Measurements from ENCODE around the gene MRPL11. TPM values are rescaled to one million over a fixed set of nuclear protein-coding genes. Genes with fewer than 3 reads are reported as not detected.
A peak's percentile ranks its signal among the peaks of the same experiment; 100 is the strongest.

MRPL11 gene
- total RNA-seq, 1 donor: 33.3 TPM

DNA sequence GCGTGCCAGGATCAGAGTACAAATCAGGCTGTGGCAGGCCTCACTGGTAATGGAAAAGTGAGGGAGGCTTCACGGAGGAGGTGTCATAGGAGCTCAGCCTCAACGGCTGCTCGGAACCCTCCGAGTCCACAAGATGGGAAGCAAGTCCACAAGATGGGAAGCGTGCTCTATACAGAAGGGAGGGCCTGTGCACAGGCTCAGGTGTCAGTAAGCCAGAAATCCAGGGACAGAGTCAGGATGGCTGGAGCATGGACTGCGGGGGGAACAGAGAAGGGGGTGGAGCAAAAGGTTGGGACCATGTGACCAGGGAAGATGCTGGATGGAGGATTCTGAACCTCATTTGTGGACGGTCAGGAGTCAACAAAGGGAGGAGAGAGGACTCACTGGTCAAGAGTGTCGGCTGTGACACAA lies 38.2 kb upstream of the MRPL11 start:
- peak; percentile 72 for DNase-seq (ENCODE audit: insufficient read length, low spot score, missing footprints)
- H3K79me2 ChIP-seq (ENCODE audit: insufficient read depth, low read length): peaks cover 16% of the 10 kb centered on the region
- H3K27ac ChIP-seq (ENCODE audit: low read depth, low read length): no peak overlapping the region

DNA sequence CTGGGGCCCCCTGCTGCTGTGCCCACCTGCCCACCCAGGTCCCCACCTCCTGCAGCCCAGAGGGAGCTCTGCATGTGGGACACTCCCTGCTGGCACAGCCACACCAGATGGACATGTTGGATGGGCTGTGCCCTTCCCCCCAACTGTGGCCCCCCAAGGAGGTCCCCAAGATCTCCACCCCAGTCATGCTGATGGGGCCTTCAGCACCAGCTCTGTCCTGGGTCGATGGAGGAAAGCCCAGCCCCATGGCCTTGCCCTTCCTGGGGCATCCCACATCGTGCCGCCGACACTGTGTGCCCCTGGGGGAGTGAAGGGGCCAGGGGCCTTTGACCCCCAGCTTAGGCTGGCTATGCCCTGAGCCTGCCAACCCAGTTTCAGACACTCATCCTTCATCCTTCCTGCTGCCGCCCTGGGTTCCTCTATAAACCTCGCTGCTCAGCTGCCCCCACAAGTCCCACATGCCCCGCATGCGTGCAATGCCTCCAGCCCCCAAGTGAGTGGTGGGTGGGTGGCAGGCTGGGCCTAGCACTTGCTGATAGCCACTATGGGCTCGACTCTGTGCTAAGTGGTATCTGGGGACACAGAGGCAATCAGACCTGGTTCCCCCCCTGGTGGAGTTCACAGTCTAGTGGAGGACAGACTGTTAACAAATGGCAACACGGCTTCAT lies 37.7 kb upstream of the MRPL11 start:
- no peaks in the 10 kb centered on the region for H3K9me3 ChIP-seq (ENCODE audit: low read depth, low read length)
- H3K4me3 ChIP-seq (ENCODE audit: insufficient read depth, low read length): no peak overlapping the region
- peaks cover 17% of the 10 kb centered on the region for H3K36me3 ChIP-seq (ENCODE audit: insufficient read depth, low read length)
- no peak overlapping the region for H3K4me2 ChIP-seq (ENCODE audit: insufficient read depth, low read length)
- TF ChIP-seq, protein P1, sequence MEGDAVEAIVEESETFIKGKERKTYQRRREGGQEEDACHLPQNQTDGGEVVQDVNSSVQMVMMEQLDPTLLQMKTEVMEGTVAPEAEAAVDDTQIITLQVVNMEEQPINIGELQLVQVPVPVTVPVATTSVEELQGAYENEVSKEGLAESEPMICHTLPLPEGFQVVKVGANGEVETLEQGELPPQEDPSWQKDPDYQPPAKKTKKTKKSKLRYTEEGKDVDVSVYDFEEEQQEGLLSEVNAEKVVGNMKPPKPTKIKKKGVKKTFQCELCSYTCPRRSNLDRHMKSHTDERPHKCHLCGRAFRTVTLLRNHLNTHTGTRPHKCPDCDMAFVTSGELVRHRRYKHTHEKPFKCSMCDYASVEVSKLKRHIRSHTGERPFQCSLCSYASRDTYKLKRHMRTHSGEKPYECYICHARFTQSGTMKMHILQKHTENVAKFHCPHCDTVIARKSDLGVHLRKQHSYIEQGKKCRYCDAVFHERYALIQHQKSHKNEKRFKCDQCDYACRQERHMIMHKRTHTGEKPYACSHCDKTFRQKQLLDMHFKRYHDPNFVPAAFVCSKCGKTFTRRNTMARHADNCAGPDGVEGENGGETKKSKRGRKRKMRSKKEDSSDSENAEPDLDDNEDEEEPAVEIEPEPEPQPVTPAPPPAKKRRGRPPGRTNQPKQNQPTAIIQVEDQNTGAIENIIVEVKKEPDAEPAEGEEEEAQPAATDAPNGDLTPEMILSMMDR (IDR thresholded peaks at IDR 0.05; ENCODE audit: extremely low read depth, low read depth, low read length): no peak
- no peak overlapping the region for H3K27ac ChIP-seq (ENCODE audit: low read depth, low read length)
- DNase-seq (ENCODE audit: insufficient read length, low spot score, missing footprints): peak; percentile 56
- H4K20me1 ChIP-seq (ENCODE audit: insufficient read depth, low read length): peaks cover 16% of the 10 kb centered on the region
- H2AFZ ChIP-seq (ENCODE audit: low read length): no peak overlapping the region
- peaks cover 16% of the 10 kb centered on the region for H3K79me2 ChIP-seq (ENCODE audit: insufficient read depth, low read length)
- H3K4me1 ChIP-seq (ENCODE audit: insufficient read depth, low read length): peaks cover 12% of the 10 kb centered on the region
- no peaks in the 10 kb centered on the region for H3K27me3 ChIP-seq (ENCODE audit: insufficient read depth, low read length)

More for the DNA sequence above, 38.2 kb upstream of the MRPL11 start:
- no peaks in the 10 kb centered on the region for H3K9me3 ChIP-seq (ENCODE audit: low read depth, low read length)
- peaks cover 12% of the 10 kb centered on the region for H3K4me1 ChIP-seq (ENCODE audit: insufficient read depth, low read length)
- peaks cover 16% of the 10 kb centered on the region for H4K20me1 ChIP-seq (ENCODE audit: insufficient read depth, low read length)
- peaks cover 17% of the 10 kb centered on the region for H3K36me3 ChIP-seq (ENCODE audit: insufficient read depth, low read length)
- TF ChIP-seq, protein P1 (IDR thresholded peaks at IDR 0.05; ENCODE audit: extremely low read depth, low read depth, low read length): no peak
- no peaks in the 10 kb centered on the region for H3K27me3 ChIP-seq (ENCODE audit: insufficient read depth, low read length)
- H3K4me2 ChIP-seq (ENCODE audit: insufficient read depth, low read length): no peak overlapping the region
- no peak overlapping the region for H3K4me3 ChIP-seq (ENCODE audit: insufficient read depth, low read length)
- no peak overlapping the region for H2AFZ ChIP-seq (ENCODE audit: low read length)

DNA sequence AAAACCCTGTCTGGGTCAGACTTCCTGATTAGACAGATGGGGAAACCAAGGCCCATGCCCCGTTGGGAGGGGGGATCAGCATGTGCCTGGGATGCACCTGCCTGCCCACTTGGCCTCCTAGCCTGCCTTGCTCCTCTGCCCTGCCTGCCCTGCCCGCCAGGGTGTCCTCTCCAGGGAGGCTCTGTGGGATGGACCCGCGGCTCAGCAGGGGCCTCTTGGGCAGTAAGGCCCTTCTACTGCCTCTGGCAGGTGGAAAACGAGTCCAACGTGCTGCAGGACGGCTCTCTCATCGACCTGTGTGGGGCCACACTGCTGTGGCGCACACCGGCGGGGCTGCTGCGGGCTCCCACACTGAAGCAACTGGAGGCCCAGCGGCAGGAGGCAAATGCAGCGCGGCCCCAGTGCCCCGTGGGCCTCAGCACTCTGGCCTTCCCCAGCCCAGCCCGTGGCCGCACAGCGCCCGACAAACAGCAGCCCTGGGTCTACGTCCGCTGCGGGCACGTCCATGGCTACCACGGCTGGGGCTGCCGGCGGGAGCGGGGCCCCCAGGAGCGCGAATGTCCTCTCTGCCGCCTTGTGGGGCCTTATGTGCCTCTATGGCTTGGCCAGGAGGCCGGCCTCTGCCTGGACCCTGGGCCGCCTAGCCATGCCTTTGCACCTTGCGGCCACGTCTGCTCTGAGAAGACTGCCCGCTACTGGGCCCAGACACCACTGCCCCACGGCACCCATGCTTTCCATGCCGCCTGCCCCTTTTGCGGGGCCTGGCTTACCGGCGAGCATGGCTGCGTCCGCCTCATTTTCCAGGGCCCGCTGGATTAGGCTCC lies 36.9 kb upstream of the MRPL11 start:
- TF ChIP-seq, protein P1 (IDR thresholded peaks at IDR 0.05; ENCODE audit: extremely low read depth, low read depth, low read length): no peak
- Histone ChIP-seq H4K20me1 (ENCODE audit: insufficient read depth, low read length) (peaks cover 16% of the 10 kb centered on the region), H3K4me1 (ENCODE audit: insufficient read depth, low read length) (peaks cover 8% of the 10 kb centered on the region), H2AFZ (ENCODE audit: low read length) (no peak overlapping the region), H3K4me3 (ENCODE audit: insufficient read depth, low read length) (no peak overlapping the region), H3K79me2 (ENCODE audit: insufficient read depth, low read length) (peaks cover 13% of the 10 kb centered on the region), H3K9me3 (ENCODE audit: low read depth, low read length) (no peaks in the 10 kb centered on the region), H3K36me3 (ENCODE audit: insufficient read depth, low read length) (peaks cover 17% of the 10 kb centered on the region), H3K27ac (ENCODE audit: low read depth, low read length) (no peak overlapping the region), H3K27me3 (ENCODE audit: insufficient read depth, low read length) (no peaks in the 10 kb centered on the region), H3K4me2 (ENCODE audit: insufficient read depth, low read length) (no peak overlapping the region)
- DNase-seq (ENCODE audit: insufficient read length, low spot score, missing footprints): peak; percentile 45
